GM21390 (cell line): ENCODE measurements around the gene ITPK1.

Experiments
- ATAC-seq: cut with Tn5 transposase; IDR thresholded peaks from one replicate; pipeline ENCODE4 v1.9.1; 2021; ENCODE audit not compliant: unreplicated experiment

ITPK1 gene

DNA sequence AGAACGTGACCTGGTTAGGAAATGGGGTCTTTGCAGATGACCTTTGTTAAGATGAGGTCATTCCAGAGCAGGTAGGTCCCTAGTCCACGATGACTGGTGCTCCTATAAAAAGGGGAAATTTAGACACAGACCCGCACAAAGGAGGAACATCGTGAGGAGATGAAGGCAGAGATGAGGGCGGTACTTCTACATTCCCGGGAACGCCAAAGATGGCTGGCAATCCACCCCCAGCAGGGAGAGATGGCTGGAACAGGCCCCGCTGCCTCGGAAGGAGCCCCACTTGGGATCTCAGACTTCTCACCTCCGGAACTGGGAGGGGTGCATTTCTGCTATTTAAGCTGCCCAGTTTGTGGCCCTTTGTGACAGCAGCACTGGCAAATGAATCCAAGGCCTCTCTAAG is 85.0 kb downstream of the ITPK1 start:
- no peak for ATAC-seq

- no peak for ATAC-seq
These were observed 85.7 kb downstream of the ITPK1 start for GRCh38 chr14:93029911-93030508.

GRCh38 chr14:93029417-93029816 is 86.3 kb downstream of the ITPK1 start:
- no peak for ATAC-seq

DNA sequence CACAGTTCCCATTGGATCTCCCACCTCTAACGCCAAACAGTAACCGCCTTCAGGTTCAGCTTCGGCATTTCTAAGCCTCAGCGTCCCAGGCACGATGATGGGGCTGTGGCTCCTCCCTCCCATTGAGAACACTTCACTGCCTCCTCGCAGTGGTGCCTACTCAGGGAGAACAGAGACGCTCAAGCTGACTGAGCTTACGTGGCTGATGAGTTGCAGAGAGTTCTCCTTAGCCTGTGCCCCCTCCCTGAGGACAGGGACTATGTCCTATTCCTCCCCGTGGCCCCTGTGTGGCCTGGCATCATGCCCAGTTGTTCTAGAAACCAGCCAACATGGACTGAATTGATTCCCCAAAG is 87.0 kb downstream of the ITPK1 start:
- ATAC-seq, result no peak

DNA sequence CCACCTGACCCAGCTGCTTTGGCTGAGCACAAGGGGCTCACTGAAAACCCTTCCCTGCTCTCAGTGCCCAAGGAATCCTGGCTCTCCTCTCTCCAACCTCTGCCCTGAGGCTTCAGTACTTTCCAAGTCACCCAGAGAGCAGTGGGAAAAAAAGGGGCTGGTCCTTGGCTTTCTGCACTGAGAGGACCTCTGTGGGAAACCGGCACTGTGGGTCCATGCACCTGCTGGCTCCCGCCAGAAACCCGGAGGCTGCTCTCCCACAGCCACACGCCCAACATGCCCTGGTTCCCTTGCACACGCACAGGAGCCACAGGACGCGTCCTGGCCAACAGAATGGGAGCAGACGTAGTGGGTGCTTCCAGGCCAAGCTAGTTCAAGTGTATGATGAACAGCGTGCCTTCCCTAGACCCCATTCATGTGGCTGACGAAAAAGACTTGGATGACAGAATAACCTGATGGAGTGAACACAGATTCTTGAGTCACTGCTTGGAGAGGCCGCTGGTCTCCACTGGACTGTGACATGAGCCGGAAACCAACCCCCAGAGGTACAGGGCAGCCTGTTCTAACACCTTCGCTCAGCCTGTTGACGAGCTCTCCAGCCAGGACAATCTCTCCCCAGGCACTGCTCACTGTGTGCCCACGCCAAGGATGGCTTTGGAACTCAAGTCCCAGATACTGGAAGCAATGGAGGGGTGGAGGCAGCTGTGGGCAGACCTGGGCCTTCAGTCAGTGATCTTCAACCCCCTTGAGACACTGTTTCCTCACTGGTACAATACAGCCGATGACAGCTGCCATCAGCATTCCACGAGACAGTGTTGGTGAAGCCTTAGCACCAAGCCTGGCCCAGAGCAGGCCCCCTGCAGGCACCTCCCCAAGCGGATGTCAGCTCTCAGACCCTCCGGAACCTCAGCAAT is 87.7 kb downstream of the ITPK1 start:
- no peak for ATAC-seq

DNA sequence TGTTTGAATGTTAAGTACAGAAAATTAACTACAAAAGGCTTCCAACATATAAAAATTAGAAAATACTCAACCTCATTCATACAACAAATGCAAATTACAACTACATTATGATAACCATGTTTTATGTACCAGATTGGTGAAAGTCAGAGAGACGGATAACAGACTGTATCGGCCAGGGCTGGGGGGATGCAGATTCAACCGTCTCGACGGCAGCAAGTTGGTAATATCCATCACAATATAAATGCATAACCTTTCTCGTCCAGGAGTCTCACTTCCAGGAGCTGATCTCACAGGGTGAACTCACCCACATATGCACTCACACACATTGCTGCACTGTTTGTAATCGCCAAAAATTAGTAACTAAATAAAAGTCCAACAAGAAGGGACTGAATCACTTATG is 89.4 kb downstream of the ITPK1 start:
- ATAC-seq, result no peak

DNA sequence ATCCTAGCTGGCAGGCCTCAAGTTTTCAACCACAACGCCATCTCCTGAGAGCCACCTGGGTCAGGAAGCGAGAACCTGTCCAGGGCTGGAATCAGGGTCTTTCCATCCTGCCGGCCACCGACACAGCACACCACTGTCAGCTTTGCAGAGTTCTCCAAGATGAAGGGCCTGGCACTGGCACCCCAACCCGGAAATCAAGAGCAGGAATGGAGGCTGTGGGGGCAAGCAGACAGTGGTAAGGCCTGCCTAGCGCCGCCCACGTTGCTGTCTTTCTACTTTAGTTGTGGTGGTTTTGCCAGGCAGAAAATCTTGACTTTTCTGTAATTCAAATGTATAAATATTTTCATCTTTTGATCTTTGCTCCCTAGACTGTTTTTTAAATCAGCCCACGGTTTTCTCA is 90.7 kb downstream of the ITPK1 start:
- ATAC-seq, result no peak

DNA sequence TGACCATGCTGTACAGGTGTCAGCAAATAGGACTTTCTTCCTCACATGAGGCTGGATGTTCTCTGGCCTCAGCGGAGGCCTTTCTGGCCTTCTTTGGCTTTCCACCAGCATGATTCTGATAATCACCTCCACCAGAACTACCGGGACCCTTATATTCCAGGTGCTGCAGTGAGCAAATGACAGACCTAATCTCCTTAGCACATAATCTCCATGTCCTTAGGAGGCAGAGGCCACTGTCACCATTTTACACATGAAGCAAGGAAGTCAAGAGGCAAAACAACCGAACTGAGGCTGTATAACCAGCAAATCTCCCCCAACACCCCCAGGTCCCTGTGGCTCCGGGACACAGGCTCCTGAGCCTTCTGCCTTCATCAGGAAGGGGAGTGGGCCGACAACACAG is 91.2 kb downstream of the ITPK1 start:
- ATAC-seq, result no peak

DNA sequence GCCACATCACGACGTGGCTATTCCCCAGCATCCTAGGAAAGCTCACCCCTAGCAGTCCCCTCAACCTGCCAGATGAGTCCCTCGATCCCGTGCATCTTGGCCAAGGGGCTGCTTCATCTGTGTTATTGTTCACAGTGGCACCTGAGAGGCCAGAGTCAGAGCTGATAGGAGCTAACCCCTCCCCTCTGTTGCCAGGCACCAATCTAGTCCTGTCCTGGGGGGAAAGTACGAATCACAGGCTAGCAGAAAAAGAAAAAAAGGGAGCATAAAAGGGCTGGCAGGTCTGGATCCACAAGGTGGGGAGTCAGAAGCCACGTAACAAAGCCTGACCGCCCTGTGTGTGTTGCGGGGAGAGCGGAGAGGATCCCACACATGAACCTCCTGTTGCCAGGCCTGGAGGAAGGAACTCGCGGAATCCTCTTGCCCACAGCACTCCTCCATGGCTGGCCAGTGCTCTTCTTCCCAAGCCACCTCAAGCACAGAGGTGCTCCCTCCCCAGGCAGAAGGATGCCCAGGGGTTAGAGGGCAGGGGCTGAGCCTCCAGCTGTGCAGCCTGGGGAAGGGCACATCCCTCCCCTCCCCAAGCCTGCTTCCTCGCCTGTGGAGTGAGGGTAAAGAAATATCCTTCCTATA is 91.8 kb downstream of the ITPK1 start:
- no peak for ATAC-seq

GRCh38 chr14:93023039-93023438 is 92.7 kb downstream of the ITPK1 start:
- no peak for ATAC-seq

DNA sequence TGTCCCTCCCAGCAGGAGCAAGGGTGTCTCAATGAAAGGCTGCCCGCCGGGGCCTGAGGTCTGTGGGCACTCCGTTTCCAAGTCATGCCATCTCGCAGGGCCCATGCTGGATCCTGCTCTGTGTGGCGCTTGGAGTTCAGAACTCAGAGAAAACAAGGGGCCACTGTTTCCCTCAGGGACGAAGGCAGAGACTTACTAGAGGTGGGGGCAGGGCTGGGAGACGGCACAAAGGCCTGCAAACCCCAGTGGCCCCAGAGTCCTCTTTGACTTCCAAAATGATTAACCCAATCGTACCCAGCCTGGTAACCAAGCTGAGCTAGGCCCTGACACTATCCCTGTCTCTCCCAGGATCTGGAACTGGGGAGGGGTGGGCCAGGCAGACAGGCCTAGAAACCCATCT is 95.8 kb downstream of the ITPK1 start:
- no peak for ATAC-seq

GRCh38 chr14:93019367-93019843 is 96.3 kb downstream of the ITPK1 start:
- no peak for ATAC-seq

DNA sequence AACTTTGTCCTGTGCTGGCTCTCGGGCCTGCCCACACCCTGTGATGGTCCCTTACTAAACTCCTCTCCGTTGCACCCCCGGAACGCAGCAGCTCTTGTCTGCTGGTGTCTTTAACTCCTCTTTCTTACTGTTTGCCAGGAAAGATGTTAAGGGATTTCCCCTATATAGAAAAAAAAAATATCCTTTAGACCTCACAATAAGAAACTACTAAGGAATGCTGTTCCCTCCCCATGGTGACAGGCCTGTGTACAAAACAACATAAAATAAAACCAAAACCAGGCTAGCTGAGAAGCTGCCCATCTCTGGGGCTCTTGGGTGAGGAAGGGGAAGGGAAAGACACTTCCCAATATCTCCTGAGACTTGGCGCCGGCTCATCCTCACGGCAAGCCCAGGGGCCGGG is 97.4 kb downstream of the ITPK1 start:
- ATAC-seq, result no peak

DNA sequence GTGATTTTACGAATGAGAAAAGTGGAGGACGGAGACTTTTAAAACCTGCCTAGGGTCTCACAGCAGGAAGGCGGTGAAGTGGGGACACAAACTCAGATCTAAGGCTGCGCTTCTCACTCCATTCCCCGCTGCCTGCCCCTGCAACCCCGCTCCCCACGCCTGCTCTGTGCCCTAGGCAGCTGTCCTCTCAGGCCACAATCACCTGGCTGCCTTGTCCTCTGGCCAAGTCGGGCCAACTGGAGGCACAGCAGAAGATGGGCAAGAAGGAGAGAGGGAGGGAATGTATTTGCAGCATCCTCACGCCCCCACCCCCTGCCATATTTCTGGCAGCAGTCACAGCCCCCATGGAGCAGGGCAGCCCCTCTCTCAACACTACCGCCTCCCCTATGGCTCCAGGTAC is 97.8 kb downstream of the ITPK1 start:
- no peak for ATAC-seq

DNA sequence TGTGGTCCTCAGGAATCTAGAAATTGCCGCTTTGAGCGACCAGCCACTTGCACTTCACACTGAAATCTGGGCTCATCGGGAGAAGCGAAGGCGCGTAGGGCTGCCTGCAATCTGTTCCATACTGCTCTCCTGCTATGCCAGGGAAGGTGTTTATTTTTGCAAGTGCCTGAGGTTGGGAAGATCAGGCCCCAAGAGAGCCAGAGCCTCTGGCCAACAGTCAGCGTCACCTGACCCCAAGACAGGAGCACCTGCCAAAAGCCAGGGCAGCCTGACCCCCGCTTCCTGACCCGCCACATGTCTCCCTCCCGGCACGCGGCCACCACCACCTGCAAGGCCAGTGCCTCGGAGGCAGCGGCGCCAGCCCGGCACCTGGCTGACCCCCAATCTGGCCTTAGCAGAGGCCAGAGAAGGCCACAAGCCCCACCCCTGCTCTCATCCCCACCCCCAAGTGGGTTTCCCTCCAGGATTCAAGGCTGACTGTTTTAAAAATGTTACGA is 98.4 kb downstream of the ITPK1 start:
- no peak for ATAC-seq

- ATAC-seq, result no peak
These were observed 99.4 kb downstream of the ITPK1 start for GRCh38 chr14:93016275-93016845.

- ATAC-seq, result no peak
These were observed 100.2 kb downstream of the ITPK1 start for GRCh38 chr14:93015505-93015904.

DNA sequence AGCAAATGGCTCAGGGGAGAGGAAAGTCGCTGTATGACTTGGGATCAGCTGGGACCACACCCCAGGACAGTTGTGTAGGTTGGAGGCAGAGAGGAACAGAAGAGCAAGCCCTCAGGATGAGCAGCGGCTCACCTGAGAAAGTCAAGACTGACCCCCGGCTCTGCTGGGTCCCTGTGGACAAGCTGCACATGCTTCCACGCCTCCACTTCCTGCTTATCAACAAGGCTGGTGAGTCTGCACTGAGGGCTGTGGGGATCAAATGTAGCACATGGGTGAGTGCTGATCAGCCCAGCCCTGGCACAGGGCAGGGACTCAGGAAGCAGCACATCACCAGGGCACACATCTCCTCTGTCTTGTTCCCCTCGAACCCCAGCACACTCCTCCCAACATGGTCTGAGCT is 100.7 kb downstream of the ITPK1 start:
- ATAC-seq, result no peak

- no peak for ATAC-seq
These were observed 101.4 kb downstream of the ITPK1 start for GRCh38 chr14:93014058-93015023.

- ATAC-seq, result no peak
These were observed 102.6 kb downstream of the ITPK1 start for GRCh38 chr14:93012951-93013719.
